Renal cortical epithelial cell (primary cell): Measurements from ENCODE around the gene GSDME. TPM values are rescaled to one million over a fixed set of nuclear protein-coding genes. Genes with fewer than 3 reads are reported as not detected.
A peak's percentile ranks its signal among the peaks of the same experiment; 100 is the strongest.

Source experiments
- DNase-seq: peaks from one replicate; pipeline ENCODE4 v3.0.0-alpha.2; 2011; ENCODE audit warnings: low read depth
- total RNA-seq: library from RNA; depleted of rRNA; stranded (reverse); fragments of >200 nt; gene quantifications from 2 replicates; pipeline ENCODE4 v1.2.3, GENCODE V29; 2014

Gene GSDME
- total RNA-seq, 1 donor from 2014 or later, result 68.4 TPM

- DNase-seq, result no peak
Observed at GRCh38 chr7:24705461-24705954, 51.8 kb downstream of the GSDME start.

- no peak for DNase-seq
Observed at GRCh38 chr7:24704311-24704710, 53.0 kb downstream of the GSDME start.

GRCh38 chr7:24703296-24703695 is 54.0 kb downstream of the GSDME start:
- no peak for DNase-seq

GRCh38 chr7:24702755-24703154 is 54.5 kb downstream of the GSDME start:
- no peak for DNase-seq

GRCh38 chr7:24701261-24702235 is 55.7 kb downstream of the GSDME start:
- peak; percentile 70 for DNase-seq

GRCh38 chr7:24700521-24701260 is 56.6 kb downstream of the GSDME start:
- DNase-seq, result peak; percentile 29

- DNase-seq, result no peak
Observed at GRCh38 chr7:24698531-24699266, 58.6 kb downstream of the GSDME start.

- no peak for DNase-seq
Observed at GRCh38 chr7:24697416-24697815, 59.8 kb downstream of the GSDME start.

- DNase-seq, result no peak
Observed at GRCh38 chr7:24692592-24692991, 64.7 kb downstream of the GSDME start.

- DNase-seq, result no peak
Observed at GRCh38 chr7:24690251-24690650, 67.0 kb downstream of the GSDME start.

GRCh38 chr7:24685708-24686107 is 71.6 kb downstream of the GSDME start:
- no peak for DNase-seq

GRCh38 chr7:24670782-24671181 is 86.5 kb downstream of the GSDME start:
- DNase-seq, result no peak

- no peak for DNase-seq
Observed at GRCh38 chr7:24669971-24670591, 87.2 kb downstream of the GSDME start.

- peak; percentile 10 for DNase-seq
Observed at GRCh38 chr7:24668927-24669635, 88.2 kb downstream of the GSDME start.

GRCh38 chr7:24665564-24666294 is 91.5 kb downstream of the GSDME start:
- DNase-seq, result peak; percentile 44

- DNase-seq, result no peak
Observed at GRCh38 chr7:24660546-24660945, 96.7 kb downstream of the GSDME start.

GRCh38 chr7:24659505-24659904 is 97.8 kb downstream of the GSDME start:
- no peak for DNase-seq

- DNase-seq, result no peak
Observed at GRCh38 chr7:24657980-24658379, 99.3 kb downstream of the GSDME start.

- DNase-seq, result no peak
Observed at GRCh38 chr7:24656608-24657007, 100.7 kb downstream of the GSDME start.

- no peak for DNase-seq
Observed at GRCh38 chr7:24654305-24654704, 103.0 kb downstream of the GSDME start.
